Ovary (tissue), 3 donors: Measurements from ENCODE around the gene PSENEN.

Experiments
- EP300 ChIP-seq: sonication (generic); formaldehyde crosslinking; IDR thresholded peaks from one replicate; pipeline ENCODE4 v1.6.1; 2017; ENCODE audit warnings: antibody characterized with exemption
- POLR2A ChIP-seq: fragments of 450-650 bp; IDR thresholded peaks from one replicate; pipeline ENCODE4 v1.6.1; 2017; ENCODE audit warnings: antibody characterized with exemption, mild to moderate bottlenecking, moderate library complexity
- TF ChIP-seq, protein P1 (sequence below), 3 donors: fragments of 450-650 bp in 2 of 3; fragments of 200-600 bp in 1 of 3; IDR thresholded peaks; one replicate each; pipeline versions ENCODE4 v1.5.1 to v1.8.0; 2016 to 2022; ENCODE audit warnings: antibody characterized with exemption in 3 of 3, mild to moderate bottlenecking in 1 of 3
- donor health status: DM: no; HTN: no; CAD: no.

DNA sequence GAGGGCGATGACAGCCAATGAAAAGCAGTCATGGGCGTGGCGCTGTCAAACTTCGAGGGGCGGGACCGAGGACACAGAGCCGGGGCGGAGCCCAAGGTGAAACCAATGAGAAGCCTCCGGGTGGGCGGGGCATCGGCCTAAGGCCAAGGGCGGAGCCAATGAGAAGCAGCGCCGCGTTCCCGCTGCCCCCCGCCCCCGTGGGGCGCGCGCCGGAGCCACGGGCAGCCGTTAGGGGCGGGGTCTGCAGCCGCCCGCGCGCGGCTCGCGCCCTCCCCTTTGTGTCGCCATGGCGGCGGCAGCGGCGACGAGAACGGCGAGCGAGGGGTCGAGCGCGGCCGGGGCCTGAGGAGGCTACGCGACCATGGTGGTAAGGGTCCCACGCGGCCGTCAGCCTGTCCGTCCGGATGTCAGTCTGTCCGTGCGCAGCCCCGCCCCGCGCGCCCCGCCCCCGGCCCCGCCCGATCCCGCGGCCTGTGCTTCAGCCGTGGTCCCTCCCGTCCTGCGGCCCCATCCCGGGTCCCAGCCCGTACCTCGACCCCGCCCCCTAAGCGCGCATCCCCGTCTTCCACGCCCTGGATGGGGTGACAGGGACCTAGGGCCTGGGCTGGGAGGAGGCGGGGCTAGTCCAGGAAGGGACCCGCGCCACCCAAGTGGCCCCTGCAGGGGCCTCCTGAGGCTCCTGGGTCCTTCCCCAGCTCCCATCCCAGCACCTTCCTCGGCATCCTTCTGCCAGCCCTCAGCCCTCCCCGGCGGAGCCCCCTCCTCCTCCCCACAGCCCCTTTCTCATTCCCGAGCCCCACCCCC is 30.0 kb downstream of the PSENEN start, which contains the start of gene ARHGAP33:
- TF ChIP-seq, protein P1, sequence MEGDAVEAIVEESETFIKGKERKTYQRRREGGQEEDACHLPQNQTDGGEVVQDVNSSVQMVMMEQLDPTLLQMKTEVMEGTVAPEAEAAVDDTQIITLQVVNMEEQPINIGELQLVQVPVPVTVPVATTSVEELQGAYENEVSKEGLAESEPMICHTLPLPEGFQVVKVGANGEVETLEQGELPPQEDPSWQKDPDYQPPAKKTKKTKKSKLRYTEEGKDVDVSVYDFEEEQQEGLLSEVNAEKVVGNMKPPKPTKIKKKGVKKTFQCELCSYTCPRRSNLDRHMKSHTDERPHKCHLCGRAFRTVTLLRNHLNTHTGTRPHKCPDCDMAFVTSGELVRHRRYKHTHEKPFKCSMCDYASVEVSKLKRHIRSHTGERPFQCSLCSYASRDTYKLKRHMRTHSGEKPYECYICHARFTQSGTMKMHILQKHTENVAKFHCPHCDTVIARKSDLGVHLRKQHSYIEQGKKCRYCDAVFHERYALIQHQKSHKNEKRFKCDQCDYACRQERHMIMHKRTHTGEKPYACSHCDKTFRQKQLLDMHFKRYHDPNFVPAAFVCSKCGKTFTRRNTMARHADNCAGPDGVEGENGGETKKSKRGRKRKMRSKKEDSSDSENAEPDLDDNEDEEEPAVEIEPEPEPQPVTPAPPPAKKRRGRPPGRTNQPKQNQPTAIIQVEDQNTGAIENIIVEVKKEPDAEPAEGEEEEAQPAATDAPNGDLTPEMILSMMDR (IDR thresholded peaks at IDR 0.05), result no peak
- TF ChIP-seq POLR2A (no peak), EP300 (no peak)
